GM21717 (cell line): ENCODE results near the gene MYO9B.
"Not testable (repeated sequence)": the region's sequence is repeated elsewhere in the genome, so short reads cannot be mapped to it uniquely, and the experiment has no call there.

Experiments
- ATAC-seq: cut with Tn5 transposase; IDR thresholded peaks from one replicate; pipeline ENCODE4 v1.9.1; 2021; ENCODE audit warnings: mild to moderate bottlenecking, moderate library complexity; ENCODE audit not compliant: unreplicated experiment

The MYO9B gene

GRCh38 chr19:17138937-17139598, 63.5 kb downstream of the MYO9B start:
- no peak for ATAC-seq

- ATAC-seq = not testable (repeated sequence)
Measured at GRCh38 chr19:17144771-17145170, 69.2 kb downstream of the MYO9B start.

- ATAC-seq = no peak
Measured at GRCh38 chr19:17145546-17146497, 70.2 kb downstream of the MYO9B start.

GRCh38 chr19:17148130-17148529, 72.6 kb downstream of the MYO9B start:
- ATAC-seq = no peak

GRCh38 chr19:17149393-17150135, 74.0 kb downstream of the MYO9B start:
- no peak for ATAC-seq

- no peak for ATAC-seq
Measured at GRCh38 chr19:17153996-17154395, 78.4 kb downstream of the MYO9B start.

- no peak for ATAC-seq
Measured at GRCh38 chr19:17155251-17155650, 79.7 kb downstream of the MYO9B start.

GRCh38 chr19:17156296-17156946, 80.8 kb downstream of the MYO9B start:
- no peak for ATAC-seq

- no peak for ATAC-seq
Measured at GRCh38 chr19:17156947-17157302, 81.3 kb downstream of the MYO9B start.

GRCh38 chr19:17158584-17158983, 83.0 kb downstream of the MYO9B start:
- no peak for ATAC-seq

GRCh38 chr19:17159466-17160393, 84.2 kb downstream of the MYO9B start:
- ATAC-seq = no peak

- ATAC-seq = no peak
Measured at GRCh38 chr19:17160908-17161307, 85.3 kb downstream of the MYO9B start.

- not testable (repeated sequence) for ATAC-seq
Measured at GRCh38 chr19:17162131-17162530, 86.6 kb downstream of the MYO9B start.

GRCh38 chr19:17162580-17162979, 87.0 kb downstream of the MYO9B start:
- ATAC-seq = no peak

GRCh38 chr19:17163652-17164051, 88.1 kb downstream of the MYO9B start:
- ATAC-seq = no peak

- no peak for ATAC-seq
Measured at GRCh38 chr19:17164639-17165038, 89.1 kb downstream of the MYO9B start.

GRCh38 chr19:17165715-17166114, 90.1 kb downstream of the MYO9B start:
- ATAC-seq = no peak

GRCh38 chr19:17170538-17171297, 95.1 kb downstream of the MYO9B start:
- no peak for ATAC-seq

- ATAC-seq = no peak
Measured at GRCh38 chr19:17171874-17172273, 96.3 kb downstream of the MYO9B start.
